GM21786 (cell line): ENCODE results near the gene TRERF1.

ENCODE experiments used
- ATAC-seq: cut with Tn5 transposase; IDR thresholded peaks from one replicate; pipeline ENCODE4 v1.9.1; 2021; ENCODE audit not compliant: unreplicated experiment

The TRERF1 gene

GRCh38 chr6:42313941-42314570 is 137.7 kb downstream of the TRERF1 start:
- no peak for ATAC-seq

- no peak for ATAC-seq
Observed at GRCh38 chr6:42313038-42313437, 138.7 kb downstream of the TRERF1 start.

DNA sequence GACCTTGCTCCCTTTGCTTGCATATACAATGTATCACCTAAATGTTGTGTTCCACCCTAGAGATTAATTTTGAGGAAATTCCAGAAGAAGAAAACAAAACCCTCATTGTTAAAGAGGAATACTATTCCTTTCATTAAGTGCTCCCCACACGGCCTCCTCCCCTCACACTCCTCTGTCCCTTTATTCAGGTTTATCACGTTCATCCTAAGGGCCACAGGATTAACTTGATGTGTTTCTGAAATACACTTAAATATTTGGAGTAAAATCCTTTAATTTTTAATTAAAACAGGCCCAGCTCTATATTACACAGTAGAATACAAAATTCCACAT is 144.6 kb downstream of the TRERF1 start:
- ATAC-seq: no peak

- ATAC-seq: no peak
Observed at GRCh38 chr6:42306439-42307140, 145.1 kb downstream of the TRERF1 start.

DNA sequence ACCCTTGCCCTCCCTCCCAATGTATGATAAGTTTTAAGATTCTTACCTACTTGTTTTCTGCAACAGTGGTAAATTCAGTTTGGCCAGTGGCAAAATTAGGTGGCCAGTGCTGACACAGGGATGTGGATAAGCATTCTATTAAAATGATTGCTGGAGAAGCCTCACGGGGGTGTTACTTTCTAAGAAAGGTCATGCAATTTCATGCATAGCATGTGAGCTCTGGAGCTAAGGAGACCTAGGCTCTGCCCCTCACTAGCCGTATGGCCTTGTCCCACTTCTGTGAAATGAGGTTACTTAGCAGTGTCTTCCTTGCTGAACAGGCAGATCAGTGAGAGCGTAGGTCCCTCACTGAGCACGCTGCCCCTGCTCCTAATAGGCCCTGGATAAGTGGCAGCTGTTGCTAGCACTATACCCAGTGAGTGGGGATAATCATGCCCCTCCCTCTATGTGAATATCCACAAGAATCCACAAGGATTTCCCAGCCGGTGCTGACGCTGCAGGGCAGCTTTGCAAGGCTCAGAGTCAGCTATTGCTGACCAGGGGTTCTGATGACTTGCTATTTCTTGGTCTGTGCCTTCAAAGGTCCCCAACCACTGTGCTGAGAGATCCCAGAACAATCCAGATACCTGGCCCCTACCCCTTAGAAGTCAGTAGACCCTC is 147.5 kb downstream of the TRERF1 start:
- ATAC-seq: no peak

- no peak for ATAC-seq
Observed at GRCh38 chr6:42302411-42302810, 149.3 kb downstream of the TRERF1 start.

DNA sequence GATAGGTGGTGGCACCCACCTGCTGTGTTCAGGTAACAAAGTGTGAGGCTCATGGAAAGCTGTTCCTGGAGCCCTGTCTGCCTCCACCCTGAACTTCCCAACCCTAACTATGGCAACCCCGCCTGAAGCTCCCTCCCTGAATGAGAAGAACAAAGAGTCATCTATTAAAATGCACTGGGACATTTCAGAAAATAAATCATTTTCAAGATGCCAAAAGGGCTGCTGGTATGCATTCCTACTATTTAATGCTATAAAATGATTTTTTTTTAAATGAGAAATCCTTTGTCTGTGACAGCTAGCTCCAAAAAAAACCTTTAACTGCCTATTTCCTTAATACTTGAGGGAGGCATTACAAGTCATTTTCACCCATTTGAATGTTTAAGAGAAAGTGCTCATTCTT is 149.7 kb downstream of the TRERF1 start:
- ATAC-seq: no peak

- ATAC-seq: no peak
Observed at GRCh38 chr6:42300701-42301100, 151.0 kb downstream of the TRERF1 start.

GRCh38 chr6:42300185-42300584 is 151.5 kb downstream of the TRERF1 start:
- no peak for ATAC-seq

GRCh38 chr6:42297661-42298060 is 154.1 kb downstream of the TRERF1 start:
- ATAC-seq: no peak

- ATAC-seq: no peak
Observed at GRCh38 chr6:42296614-42297013, 155.1 kb downstream of the TRERF1 start.

GRCh38 chr6:42295677-42296076 is 156.0 kb downstream of the TRERF1 start:
- ATAC-seq: no peak

DNA sequence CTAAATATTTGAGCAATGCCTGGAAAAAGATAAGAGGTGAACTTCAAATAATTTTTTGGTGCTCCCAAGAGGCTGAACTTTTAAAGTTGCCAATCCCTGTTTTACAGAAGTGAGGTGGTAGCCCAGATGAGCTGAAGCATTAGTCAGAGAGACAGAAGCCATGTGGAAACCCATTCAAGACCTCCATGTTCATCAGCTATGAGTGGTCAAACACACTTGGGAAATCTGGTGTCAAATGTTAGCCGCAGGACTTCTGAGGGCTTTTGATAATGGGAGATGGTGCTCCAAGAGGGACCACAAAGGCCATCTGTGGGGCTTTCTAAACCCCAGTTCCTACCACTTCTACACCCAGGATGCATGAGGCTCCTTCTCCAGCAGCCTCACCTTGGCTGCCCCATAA is 156.5 kb downstream of the TRERF1 start:
- no peak for ATAC-seq

DNA sequence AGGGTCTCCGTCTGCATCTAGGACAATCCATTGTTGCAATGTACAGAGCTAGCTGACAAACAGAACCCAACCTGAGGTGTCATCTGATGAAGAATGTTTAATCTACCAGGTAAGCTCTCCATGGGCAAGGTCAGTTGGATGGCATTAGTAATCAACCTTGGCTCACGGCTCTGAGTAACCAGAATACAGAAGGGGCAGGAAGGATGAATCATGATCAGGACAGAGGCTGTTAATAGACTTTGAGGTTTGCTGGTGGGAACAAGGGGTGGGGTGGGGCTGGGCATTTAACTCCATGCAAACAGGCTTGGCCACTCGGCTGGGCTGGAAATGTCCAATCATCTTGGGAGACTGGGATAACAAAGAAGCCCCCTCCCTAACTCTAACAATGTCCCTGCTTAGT is 157.0 kb downstream of the TRERF1 start:
- no peak for ATAC-seq

GRCh38 chr6:42293386-42293977 is 158.2 kb downstream of the TRERF1 start:
- ATAC-seq: no peak

DNA sequence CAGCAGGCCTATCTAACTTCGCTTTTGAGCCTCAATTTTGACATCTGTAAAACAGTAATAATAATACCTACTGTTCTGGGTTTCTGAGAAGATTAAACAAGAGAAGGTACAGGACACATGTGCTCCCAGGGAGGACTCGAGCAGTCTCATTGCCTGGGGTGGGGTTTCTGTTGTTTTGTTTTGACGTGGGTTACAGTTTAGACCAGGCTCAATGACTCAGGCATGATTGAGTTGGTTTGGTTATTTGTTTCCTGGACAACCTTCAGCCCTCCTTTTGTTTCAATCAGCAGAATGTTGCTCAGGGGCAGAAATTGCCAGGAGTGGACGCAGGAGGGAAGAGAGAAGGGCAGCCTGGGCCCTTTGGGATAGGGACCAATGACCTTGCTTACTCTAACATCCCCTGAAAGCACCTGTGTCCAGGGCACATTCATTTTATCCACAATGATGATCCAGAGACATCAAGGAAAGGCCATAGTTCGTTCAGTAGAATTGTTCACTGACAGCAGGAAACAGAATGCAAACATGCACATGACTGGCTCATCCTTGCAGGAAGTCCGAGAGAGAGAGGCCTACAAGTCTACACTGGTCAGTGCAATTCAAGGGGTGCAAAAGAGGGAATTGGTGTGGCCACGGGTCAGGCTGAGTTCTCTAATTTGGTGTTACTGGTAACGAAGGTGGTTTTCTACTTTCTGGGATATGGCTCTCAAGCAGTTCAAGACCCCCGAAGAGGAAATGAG is 159.6 kb downstream of the TRERF1 start:
- no peak for ATAC-seq

DNA sequence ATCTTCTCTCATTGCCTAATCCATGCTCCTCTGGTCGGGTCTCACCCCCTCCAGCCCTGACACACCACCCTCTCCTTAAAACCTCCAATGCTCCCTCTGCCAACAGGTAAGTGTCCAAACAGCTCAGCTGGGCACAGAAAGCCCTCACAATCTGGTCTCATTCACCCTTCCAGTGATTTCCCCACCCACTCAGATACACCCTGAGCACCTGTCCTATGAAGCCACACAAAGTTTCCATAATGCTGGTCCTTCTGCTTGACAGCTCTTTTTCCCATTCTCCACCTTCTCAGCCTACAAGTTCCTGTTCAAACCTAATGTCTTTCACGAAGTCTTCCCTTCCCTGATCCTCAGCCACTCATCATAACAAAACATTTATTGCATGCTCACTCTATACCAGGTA is 164.0 kb downstream of the TRERF1 start:
- ATAC-seq: no peak

- no peak for ATAC-seq
Observed at GRCh38 chr6:42281570-42281969, 170.2 kb downstream of the TRERF1 start.

DNA sequence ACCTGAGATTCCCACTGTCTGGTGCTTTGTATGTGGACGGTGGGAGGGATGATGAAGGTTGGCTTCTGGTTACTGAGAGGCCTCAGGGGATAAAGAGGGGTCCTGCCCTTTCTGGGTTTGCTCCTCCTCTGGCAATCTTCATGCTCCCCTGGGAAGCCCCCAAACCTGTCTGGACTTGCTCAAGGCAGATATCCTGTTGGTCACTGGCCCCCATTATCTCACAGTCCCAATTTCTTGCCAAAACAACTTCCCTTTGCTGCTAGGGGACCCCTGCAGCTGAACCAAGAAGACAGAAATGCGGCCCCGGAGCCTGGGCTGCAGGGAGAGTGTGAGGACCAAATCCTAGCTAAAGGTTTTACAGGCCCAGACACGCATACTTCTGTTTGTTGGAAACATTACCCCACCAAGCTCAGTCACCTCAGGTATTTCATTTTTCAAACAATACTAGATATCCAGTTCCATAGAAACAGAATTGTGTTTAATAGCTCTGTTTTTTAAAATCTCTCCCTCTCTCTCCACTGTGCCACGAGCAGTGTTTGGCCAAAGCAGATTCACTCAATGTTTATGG is 170.7 kb downstream of the TRERF1 start:
- no peak for ATAC-seq

GRCh38 chr6:42279966-42280629 is 171.6 kb downstream of the TRERF1 start:
- ATAC-seq: no peak
